ENCODE measurements around the gene SP140L.
"Not testable (repeated sequence)": the region's sequence is repeated elsewhere in the genome, so short reads cannot be mapped to it uniquely, and the experiment has no call there.

SP140L gene

DNA sequence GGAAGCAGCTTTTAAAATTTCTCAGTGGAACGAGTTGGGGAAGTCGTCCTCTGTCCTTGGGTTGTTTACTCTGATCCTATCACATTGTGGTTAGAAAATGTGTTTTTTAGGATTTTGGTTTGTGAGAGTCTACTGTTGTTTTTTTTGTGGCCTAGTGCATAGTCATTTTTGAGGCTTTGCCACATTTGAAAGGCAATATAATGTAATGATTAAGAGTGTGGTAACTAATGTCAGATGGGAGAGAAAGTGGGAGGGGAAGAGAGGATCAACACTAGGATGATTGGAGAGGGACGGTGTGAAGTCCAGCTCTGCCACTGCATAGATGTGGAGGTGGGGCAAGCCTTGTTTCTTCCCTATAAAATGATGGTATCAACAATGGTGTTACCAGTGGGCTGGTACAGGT, 8.5 kb downstream of the SP140L start:
- TF ChIP-seq, protein P1, sequence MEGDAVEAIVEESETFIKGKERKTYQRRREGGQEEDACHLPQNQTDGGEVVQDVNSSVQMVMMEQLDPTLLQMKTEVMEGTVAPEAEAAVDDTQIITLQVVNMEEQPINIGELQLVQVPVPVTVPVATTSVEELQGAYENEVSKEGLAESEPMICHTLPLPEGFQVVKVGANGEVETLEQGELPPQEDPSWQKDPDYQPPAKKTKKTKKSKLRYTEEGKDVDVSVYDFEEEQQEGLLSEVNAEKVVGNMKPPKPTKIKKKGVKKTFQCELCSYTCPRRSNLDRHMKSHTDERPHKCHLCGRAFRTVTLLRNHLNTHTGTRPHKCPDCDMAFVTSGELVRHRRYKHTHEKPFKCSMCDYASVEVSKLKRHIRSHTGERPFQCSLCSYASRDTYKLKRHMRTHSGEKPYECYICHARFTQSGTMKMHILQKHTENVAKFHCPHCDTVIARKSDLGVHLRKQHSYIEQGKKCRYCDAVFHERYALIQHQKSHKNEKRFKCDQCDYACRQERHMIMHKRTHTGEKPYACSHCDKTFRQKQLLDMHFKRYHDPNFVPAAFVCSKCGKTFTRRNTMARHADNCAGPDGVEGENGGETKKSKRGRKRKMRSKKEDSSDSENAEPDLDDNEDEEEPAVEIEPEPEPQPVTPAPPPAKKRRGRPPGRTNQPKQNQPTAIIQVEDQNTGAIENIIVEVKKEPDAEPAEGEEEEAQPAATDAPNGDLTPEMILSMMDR (IDR thresholded peaks at IDR 0.05; ENCODE audit: insufficient read depth, low read depth, low read length, missing control alignments), result no peak
- no peak for DNase-seq (ENCODE audit: low read depth)
- no peak overlapping the region for H3K4me3 ChIP-seq (ENCODE audit: low read length)

GRCh38 chr2:230335864-230336506, 9.0 kb downstream of the SP140L start:
- no peak overlapping the region for H3K4me3 ChIP-seq (ENCODE audit: low read length)
- TF ChIP-seq, protein P1 (IDR thresholded peaks at IDR 0.05; ENCODE audit: insufficient read depth, low read depth, low read length, missing control alignments), result no peak
- no peak for DNase-seq (ENCODE audit: low read depth)

GRCh38 chr2:230341936-230342528, 15.0 kb downstream of the SP140L start:
- not testable (repeated sequence) for DNase-seq (ENCODE audit: low read depth); H3K4me3 ChIP-seq (ENCODE audit: low read length)

GRCh38 chr2:230343041-230343624, 16.1 kb downstream of the SP140L start:
- not testable (repeated sequence) for DNase-seq (ENCODE audit: low read depth); H3K4me3 ChIP-seq (ENCODE audit: low read length)

- no peak overlapping the region for H3K4me3 ChIP-seq (ENCODE audit: low read length)
- TF ChIP-seq, protein P1 (IDR thresholded peaks at IDR 0.05; ENCODE audit: insufficient read depth, low read depth, low read length, missing control alignments), result no peak
- DNase-seq (ENCODE audit: low read depth), result no peak
These were observed 16.8 kb downstream of the SP140L start for GRCh38 chr2:230343747-230344146.

GRCh38 chr2:230346465-230346864, 19.5 kb downstream of the SP140L start:
- no peak for DNase-seq (ENCODE audit: low read depth)
- TF ChIP-seq, protein P1 (IDR thresholded peaks at IDR 0.05; ENCODE audit: insufficient read depth, low read depth, low read length, missing control alignments), result no peak
- no peak overlapping the region for H3K4me3 ChIP-seq (ENCODE audit: low read length)

DNA sequence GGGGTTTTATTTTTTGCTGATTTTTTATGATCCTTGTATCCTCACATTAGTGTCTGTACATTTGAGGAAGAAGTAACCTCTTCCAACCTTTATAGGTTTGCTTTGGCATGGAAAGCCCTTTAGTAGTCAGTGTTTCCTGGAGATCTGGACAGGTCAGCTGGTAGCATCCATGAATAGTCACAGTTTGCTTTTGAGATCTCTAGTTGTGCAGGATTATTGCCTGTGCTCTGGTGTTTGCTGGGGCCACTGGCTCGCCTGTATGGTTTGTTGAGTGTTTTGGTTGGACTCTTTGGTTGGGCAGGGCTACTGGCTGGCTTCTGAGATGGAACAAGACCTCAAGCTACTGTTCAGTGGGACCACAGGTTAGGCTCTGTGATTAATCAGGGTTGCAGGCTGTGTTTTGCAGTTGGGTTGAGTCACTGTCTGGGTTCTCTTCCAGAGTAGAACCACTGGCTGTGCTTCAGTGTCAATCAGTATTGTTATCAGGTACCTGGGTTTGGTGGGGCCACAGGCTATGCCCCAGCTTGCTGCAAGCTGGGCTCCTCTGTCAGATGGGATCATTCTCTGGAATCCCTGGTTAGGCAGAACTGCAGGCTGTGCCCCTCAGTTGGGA, 20.0 kb downstream of the SP140L start:
- TF ChIP-seq, protein P1 (IDR thresholded peaks at IDR 0.05; ENCODE audit: insufficient read depth, low read depth, low read length, missing control alignments), result no peak
- DNase-seq (ENCODE audit: low read depth), result peak; percentile 48
- no peak overlapping the region for H3K4me3 ChIP-seq (ENCODE audit: low read length)

All from epithelial cell of esophagus (primary cell).